ENCODE data around the gene SLC30A2. TPM values are rescaled to one million over a fixed set of nuclear protein-coding genes. Genes with fewer than 3 reads are reported as not detected.

Gene SLC30A2
- total and polyA plus RNA-seq, 9 of the 15 experiments (the other 6 are each of a cell fraction or from before 2014, with no cell fraction given) = 0.01 to 0.18 (median 0.06) TPM; not detected in 3

GRCh38 chr1:26094677-26095383, 48.9 kb upstream of the SLC30A2 start (continued):
- TF ChIP-seq, protein P1, sequence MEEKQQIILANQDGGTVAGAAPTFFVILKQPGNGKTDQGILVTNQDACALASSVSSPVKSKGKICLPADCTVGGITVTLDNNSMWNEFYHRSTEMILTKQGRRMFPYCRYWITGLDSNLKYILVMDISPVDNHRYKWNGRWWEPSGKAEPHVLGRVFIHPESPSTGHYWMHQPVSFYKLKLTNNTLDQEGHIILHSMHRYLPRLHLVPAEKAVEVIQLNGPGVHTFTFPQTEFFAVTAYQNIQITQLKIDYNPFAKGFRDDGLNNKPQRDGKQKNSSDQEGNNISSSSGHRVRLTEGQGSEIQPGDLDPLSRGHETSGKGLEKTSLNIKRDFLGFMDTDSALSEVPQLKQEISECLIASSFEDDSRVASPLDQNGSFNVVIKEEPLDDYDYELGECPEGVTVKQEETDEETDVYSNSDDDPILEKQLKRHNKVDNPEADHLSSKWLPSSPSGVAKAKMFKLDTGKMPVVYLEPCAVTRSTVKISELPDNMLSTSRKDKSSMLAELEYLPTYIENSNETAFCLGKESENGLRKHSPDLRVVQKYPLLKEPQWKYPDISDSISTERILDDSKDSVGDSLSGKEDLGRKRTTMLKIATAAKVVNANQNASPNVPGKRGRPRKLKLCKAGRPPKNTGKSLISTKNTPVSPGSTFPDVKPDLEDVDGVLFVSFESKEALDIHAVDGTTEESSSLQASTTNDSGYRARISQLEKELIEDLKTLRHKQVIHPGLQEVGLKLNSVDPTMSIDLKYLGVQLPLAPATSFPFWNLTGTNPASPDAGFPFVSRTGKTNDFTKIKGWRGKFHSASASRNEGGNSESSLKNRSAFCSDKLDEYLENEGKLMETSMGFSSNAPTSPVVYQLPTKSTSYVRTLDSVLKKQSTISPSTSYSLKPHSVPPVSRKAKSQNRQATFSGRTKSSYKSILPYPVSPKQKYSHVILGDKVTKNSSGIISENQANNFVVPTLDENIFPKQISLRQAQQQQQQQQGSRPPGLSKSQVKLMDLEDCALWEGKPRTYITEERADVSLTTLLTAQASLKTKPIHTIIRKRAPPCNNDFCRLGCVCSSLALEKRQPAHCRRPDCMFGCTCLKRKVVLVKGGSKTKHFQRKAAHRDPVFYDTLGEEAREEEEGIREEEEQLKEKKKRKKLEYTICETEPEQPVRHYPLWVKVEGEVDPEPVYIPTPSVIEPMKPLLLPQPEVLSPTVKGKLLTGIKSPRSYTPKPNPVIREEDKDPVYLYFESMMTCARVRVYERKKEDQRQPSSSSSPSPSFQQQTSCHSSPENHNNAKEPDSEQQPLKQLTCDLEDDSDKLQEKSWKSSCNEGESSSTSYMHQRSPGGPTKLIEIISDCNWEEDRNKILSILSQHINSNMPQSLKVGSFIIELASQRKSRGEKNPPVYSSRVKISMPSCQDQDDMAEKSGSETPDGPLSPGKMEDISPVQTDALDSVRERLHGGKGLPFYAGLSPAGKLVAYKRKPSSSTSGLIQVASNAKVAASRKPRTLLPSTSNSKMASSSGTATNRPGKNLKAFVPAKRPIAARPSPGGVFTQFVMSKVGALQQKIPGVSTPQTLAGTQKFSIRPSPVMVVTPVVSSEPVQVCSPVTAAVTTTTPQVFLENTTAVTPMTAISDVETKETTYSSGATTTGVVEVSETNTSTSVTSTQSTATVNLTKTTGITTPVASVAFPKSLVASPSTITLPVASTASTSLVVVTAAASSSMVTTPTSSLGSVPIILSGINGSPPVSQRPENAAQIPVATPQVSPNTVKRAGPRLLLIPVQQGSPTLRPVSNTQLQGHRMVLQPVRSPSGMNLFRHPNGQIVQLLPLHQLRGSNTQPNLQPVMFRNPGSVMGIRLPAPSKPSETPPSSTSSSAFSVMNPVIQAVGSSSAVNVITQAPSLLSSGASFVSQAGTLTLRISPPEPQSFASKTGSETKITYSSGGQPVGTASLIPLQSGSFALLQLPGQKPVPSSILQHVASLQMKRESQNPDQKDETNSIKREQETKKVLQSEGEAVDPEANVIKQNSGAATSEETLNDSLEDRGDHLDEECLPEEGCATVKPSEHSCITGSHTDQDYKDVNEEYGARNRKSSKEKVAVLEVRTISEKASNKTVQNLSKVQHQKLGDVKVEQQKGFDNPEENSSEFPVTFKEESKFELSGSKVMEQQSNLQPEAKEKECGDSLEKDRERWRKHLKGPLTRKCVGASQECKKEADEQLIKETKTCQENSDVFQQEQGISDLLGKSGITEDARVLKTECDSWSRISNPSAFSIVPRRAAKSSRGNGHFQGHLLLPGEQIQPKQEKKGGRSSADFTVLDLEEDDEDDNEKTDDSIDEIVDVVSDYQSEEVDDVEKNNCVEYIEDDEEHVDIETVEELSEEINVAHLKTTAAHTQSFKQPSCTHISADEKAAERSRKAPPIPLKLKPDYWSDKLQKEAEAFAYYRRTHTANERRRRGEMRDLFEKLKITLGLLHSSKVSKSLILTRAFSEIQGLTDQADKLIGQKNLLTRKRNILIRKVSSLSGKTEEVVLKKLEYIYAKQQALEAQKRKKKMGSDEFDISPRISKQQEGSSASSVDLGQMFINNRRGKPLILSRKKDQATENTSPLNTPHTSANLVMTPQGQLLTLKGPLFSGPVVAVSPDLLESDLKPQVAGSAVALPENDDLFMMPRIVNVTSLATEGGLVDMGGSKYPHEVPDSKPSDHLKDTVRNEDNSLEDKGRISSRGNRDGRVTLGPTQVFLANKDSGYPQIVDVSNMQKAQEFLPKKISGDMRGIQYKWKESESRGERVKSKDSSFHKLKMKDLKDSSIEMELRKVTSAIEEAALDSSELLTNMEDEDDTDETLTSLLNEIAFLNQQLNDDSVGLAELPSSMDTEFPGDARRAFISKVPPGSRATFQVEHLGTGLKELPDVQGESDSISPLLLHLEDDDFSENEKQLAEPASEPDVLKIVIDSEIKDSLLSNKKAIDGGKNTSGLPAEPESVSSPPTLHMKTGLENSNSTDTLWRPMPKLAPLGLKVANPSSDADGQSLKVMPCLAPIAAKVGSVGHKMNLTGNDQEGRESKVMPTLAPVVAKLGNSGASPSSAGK (IDR thresholded peaks at IDR 0.05) = peak; percentile 88
- TF ChIP-seq JUN (IDR thresholded peaks at IDR 0.05; ENCODE audit: borderline replicate concordance, low read depth, low read length) (peak; percentile 1; the same call in 1 of the 2 replicates), JUN (CRISPR knock-in tag; IDR thresholded peaks at IDR 0.05; ENCODE audit: borderline replicate concordance) (no peak), THRA (IDR thresholded peaks at IDR 0.05) (no peak), ZNF212 (CRISPR knock-in tag; IDR thresholded peaks at IDR 0.05) (no peak), ZBTB17 (CRISPR knock-in tag; IDR thresholded peaks at IDR 0.05) (peak; percentile 59; the same call in 1 of the 2 replicates), GTF2A2 (tag; IDR thresholded peaks at IDR 0.05) (no peak), CXXC5 (CRISPR knock-in tag; IDR thresholded peaks at IDR 0.05) (peak; percentile 80), ID3 (CRISPR knock-in tag; IDR thresholded peaks at IDR 0.05) (no peak), ID3 (tag; IDR thresholded peaks at IDR 0.05) (0 out of 2 replicates have a peak, but pooled peaks have one; percentile 33)
- TF ChIP-seq, protein P2, sequence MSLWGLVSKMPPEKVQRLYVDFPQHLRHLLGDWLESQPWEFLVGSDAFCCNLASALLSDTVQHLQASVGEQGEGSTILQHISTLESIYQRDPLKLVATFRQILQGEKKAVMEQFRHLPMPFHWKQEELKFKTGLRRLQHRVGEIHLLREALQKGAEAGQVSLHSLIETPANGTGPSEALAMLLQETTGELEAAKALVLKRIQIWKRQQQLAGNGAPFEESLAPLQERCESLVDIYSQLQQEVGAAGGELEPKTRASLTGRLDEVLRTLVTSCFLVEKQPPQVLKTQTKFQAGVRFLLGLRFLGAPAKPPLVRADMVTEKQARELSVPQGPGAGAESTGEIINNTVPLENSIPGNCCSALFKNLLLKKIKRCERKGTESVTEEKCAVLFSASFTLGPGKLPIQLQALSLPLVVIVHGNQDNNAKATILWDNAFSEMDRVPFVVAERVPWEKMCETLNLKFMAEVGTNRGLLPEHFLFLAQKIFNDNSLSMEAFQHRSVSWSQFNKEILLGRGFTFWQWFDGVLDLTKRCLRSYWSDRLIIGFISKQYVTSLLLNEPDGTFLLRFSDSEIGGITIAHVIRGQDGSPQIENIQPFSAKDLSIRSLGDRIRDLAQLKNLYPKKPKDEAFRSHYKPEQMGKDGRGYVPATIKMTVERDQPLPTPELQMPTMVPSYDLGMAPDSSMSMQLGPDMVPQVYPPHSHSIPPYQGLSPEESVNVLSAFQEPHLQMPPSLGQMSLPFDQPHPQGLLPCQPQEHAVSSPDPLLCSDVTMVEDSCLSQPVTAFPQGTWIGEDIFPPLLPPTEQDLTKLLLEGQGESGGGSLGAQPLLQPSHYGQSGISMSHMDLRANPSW (CRISPR knock-in tag; IDR thresholded peaks at IDR 0.05) = no peak
